NCI-H526 (cell line): ENCODE data around the gene NCR3LG1.

Experiments
- DNase-seq, 2 experiments: peaks; one replicate each; lab custom pipeline; 2025; lab: John Stamatoyannopoulos, UW

The NCR3LG1 gene

DNA sequence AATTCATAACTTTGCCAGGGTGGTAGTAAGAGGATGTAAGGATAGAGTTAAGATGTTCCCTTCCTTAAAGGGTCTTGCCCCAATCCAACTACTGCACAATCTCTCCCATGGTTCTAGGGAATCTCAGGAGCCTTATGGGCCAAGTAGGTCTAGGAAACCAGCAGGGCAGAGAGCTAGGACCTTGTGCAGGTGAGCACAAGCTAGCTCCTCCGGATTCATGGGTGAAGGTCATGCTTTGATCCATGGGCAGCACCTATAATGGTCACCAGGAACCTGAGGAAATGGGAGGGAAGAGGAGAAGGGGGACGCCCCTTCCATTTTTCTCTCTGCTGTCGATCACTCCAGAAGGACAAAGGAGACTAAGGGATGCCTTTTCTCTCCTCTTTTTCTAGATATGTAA lies 20.0 kb downstream of the NCR3LG1 start:
- DNase-seq, result no peak

DNA sequence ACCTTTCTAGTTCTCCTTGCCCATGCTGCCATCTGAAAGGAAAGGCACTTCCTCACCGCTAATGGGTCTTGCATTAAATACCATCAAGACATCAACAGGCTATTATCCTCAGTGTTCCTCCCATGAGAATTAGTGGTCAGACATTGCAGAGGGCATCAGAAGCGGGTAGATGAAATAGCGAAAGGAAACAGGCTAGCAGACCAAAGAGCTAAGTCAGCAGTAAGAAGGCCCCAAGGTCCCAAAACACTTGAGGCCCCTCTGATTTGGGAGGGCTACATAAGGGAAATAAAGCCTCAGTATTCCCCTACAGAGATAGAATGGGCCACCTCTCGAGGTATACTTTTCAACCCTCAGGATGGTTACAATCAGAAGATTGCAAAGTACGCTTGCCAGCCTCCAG lies 23.9 kb downstream of the NCR3LG1 start:
- DNase-seq, result no peak

DNA sequence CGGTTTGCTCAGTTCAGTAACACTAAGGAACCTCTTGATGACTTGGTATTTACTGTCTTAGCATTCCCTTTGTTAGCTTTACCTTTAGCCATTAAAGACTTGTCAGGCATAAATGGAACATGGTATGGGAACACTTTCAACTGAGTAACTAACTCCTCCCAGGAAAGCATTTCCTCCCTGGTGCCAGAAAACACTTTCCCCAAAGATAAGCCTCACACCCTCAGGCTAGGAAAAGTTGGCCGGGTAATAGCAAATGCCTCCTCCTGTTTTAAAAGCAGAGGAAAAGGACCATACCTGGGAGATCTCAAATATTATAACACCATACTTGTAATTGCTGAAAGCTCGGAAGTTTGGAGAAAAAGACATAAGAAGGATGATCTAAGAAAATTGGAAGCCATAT lies 24.9 kb downstream of the NCR3LG1 start:
- no peak for DNase-seq

DNA sequence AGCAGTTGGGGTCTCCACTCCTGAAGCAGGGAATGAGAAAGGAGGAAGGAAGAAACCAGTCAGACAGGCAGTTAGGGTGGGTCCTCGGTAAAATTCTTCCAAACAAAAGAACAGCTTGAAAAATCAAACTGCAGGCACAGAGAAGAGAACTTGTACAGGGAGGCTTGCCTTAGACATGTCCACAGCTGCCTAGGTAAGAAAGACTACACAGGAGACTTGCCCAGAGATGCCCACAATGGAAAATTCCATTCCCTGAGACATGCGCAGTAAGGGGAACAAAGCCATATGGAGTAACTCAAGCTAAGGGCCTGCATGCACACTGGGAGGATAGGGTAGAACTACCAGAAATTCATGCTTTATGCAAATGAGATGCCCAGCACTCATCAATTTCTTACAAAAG lies 27.1 kb downstream of the NCR3LG1 start:
- DNase-seq, result no peak

DNA sequence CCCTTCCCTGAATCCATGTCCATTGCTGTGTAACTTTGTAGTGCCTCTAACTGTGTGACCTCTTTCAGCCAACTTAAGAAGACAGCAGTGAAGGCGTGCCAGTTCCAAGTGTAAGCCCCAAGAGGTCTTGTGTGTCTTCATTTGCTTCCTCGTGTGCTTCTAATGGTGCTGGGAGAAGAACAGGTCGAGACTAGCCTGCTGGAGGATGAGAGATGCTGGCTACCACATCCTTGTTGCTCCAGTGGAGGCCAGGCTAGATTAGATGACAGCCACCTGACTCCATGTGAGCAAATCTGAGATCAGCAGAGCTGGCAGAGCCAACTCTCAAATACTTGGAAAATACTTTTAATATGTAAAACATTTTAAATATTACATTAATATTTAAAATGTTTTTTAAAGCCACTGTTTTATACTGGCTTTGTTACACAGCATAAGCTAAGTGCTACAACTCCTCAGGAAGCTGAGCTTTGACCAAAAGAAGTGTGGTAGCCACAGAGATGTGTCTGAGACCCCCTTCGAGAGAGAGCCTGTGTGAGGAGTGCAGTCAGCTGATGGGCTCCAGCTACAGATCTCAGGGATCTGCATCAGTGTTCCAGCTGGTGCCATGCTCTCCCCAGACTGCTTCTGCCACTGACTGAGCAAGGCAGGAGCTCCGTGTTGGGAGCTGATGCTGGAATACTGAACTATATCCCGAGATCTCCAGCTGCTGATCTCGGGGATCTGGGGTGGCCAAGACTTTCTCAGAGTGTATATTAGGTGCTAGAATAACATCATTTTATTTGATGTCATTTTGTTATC lies 28.0 kb downstream of the NCR3LG1 start:
- DNase-seq, result no peak

DNA sequence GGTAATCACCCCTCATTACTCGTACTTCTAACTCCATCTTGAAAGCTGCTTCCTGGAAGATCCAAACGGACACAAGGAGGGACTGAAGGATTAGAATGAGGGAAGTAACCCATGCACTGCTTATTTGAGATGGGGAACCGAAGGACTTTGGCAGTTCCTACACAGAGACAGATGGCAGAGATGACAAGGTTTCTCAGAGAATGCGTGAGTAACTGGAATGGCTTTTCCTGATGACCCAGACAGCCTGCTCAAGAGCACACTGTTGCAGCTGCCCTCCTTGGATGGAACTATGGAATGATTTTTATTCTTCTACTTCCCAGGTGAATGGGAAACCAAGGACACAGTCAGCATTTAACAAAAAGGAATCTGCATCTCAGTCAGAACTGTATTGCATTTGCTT lies 29.6 kb downstream of the NCR3LG1 start:
- no peak for DNase-seq

DNA sequence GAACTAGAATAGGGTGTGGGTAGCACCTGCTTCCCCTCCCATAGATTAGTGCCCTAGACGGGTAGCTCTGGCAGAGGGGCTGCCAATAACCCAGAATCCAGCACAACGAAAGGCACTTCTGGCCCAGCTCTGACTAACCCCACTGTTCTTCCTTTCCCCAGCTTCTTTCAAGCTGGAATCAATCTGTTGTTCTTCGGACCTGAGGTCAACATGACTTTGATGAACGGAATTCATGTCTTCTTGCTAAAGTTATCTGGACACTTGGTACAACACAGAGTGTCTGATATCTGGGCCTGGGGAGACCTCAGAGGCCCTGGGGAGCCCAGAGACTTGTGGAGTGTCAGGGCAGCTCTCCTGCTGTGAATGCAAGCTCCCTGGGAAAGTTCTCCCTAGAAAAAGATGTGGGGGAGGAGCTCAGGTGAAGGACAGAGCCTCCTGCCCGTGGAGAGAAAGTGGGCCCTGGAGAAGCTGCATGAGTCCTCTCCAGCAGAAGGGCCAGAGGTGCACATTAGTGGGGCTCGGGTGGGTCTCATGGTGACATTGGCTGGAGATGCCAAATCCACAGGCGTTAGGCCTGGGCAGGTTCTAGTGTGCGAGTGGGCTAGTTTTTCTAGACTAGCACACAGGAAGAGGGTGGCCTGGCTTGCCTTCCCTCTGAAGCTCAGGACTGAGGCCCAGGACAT lies 30.6 kb downstream of the NCR3LG1 start:
- DNase-seq, result no peak

DNA sequence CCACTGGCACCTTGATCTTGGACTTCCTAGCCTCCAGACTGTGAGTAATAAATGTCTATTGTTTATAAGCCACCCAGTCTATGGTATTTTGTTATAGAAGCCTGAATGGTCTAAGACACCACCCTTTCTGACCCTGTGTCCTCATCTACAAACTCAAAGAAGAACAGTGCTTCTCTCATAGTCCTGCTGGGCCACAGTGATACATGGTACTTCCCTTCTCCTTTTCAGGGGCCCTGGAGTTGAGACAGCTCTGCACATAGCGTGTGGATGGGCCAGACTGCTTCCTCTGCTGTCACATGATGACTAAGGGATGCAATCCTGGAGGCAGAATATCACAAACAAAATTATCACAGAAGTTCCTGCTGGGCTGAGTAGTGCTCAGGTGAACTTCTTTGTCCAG lies 31.9 kb downstream of the NCR3LG1 start:
- no peak for DNase-seq

DNA sequence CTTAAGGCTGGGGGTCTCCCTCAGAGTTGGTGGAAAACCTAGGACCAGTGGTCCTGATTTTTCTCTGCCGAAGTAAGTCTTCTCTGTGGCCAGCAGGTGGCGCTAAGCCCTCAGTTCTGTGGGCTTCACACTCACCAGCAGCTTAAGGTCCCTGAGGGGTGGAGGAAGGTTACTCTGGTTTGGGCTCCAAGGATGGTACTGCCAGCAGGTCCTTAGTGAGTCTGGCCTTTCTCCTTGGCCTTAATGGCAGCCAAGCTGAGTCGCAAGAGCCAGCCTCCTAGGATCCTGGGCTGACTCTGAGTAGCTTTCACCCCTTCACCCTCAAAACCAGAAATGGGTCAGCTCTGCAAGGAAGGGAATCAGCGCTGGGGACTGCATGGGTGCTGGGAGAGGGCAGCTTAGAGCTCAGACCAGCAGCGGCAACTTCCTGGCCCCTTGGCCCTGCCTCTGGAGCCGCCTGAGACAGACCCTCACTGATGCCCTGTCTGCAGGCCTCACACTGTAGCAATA lies 32.5 kb downstream of the NCR3LG1 start:
- DNase-seq, result peak; percentile 77 to 94

DNA sequence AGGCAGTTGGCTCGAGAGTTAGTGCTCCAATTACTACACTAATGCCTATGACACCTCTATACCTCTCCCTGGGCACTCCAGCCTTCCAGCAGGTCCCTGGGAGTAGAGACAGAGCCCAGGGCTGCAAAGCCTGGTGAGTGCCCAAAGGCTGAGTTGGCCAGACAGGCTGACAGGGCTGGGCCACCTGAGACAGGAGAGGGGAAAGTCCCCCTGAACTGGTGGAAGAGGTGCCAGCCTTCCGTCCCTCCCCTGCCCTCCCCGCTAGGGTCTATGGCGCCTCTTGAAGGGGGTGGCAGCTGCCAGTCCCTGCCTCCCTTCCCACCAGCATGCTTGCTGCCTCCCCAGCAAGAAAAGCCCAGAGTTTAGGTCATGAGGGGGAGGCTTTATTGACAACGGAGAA lies 33.9 kb downstream of the NCR3LG1 start:
- no peak for DNase-seq

DNA sequence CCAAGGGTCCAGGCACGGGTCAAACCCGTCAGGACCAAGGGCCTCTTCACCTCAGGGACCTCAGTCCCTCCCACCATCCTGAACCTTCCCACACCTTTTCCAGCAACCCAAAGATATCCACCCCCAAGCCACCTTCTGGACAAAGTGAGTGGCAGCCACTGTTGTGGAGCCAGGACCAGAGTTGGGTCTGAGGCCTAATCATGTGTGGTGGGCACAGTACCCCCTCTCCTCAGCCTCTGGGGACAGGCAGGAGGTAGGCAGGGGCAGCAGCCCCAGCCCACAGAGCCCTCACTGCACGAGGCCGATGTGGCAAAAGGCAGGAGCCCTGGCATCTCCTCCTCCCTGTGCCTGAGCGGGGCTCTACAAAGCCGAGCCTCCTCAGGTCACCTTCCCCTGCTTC lies 34.3 kb downstream of the NCR3LG1 start:
- DNase-seq, result peak in 1 of 2 experiments; percentile 43

DNA sequence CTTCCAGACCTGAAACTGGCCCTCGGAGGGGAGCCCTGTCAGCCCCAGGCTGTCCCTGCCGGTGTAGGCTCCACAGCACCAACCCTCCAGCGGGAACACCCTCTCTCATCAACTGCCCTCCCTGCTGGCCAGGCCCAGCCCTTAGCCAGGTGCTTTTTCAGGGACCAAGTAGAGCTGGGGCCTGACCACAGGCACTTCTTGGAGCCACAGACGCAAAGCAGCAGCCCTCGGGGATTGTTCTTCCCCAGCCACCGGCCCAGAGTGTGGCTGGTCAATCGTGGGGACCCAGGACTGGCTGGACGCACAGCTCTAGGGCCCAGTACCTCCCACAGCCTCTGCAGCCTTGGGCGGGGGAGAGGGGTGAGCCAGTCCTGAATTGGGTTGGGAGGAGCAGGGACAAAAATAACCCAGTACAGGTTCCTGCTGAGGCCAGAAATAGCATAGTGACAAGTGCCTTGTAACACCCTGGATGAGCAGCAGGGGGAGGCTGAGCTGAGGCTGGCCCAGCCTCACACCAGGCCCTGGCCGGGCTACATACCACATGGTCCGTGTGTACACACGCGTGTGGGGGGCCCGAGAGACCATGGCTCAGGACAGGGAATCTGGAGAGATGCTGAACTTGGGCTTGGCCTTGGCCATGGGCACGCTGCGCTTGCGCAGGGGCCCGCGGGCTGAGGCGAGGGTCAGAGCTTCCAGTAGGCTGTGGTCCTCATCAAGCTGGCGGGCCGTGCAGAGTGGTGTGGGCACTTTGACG lies 34.9 kb downstream of the NCR3LG1 start:
- DNase-seq, result peak; percentile 24 to 82

DNA sequence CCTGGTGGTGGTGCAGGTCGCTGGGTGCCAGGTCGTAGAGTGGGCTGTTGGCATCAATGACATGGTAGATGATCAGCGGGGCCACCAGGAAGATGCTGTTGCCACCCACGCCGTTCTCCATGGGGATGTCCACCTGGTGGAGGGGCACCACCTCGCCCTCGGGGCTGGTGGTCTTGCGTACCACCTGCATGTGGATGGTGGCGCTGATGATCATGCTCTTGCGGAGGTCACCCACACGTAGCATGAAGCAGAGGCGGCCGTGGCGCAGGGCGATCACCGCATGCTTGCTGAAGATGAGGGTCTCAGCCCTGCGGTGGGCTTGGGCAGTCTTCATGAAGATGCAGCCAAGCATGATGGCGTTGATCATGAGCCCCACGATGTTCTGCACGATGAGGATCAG lies 35.7 kb downstream of the NCR3LG1 start:
- DNase-seq, result no peak

DNA sequence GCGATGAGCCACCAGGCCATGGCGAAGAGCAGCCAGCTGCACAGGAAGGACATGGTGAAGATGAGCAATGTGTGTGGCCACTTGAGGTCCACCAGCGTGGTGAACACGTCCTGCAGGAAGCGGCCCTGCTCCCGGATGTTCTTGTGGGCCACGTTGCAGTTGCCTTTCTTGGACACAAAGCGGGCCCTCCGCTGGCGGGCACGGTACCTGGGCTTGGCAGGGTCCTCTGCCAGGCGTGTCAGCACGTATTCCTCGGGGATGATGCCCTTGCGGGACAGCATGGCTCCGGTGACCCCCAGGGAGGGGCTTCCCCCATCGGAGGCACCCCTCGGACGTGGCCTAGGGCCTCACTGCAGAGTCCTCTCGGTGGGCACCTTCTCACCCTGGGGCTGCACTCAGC lies 36.2 kb downstream of the NCR3LG1 start:
- DNase-seq, result no peak

DNA sequence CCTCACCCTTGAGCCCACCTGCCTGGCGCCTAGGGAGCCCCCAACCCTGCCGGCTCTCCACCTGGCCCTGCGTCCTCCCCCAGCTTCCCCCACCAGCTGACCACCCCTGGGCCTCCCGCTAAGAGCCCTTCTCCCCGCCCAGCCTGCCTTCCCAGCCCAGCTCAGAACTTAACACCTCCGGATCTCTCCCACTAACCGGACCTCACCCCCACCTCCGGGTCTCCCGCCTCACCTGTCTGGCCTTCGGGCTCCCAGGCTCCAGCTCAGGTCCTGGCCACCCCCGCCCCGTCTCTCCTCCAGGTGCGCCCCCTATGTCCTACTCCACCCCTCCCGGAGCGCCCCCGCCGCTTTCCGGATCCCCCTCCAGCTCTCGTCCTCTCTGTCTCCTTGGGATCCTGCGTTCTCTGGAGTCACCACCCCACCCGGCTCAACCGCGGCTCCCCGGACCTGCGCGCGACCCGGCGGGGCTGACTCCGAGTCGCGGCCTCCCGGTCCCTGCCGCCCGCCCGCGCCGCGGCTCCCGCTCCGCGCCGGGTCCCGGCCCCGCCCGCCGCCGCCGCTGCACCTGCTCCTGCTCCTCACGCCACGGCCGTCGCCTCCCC lies 37.1 kb downstream of the NCR3LG1 start, which contains the start of gene KCNJ11:
TSS of gene KCNJ11 (minus strand) at position 51 of the 602 bp plus-strand sequence. CDS start 568 bp downstream, outside the sequence.
- peak in 1 of 2 experiments; percentile 93 for DNase-seq

DNA sequence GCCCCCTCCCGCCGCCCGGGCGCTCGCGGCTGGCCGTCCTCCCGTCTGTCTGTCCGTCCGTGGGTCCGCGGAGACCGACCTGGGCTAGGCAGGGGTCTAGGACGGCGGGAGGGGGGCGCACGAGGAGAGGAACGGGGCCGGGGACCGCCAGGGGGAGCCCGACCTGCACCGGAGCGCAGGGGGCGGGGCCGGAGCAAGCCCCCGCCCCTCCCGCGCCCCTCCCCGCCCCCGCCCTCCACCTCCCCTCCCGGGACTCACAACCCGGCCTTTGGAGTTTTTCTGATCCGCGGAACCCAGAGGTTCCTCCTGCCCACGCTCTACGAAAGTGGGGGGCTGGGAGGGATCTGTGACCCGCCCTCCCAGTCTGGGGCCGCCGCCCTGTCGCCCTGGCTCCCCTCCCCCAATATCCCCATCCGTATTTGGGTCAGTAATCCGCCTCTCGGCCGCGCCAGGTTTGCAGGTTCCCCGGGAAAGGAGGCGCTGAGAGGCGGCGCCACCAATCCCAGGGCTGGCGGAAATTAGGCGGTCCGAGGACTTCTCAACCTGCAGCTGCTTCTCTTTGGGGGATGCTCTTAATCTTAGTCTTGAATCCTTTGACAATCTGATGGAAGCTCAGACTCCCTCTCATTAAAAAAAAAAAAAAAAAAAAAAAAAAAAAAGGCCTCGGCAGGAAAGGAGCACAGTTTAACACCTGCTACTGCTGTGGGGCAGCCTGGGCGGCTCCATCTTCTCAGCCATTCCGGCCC lies 37.8 kb downstream of the NCR3LG1 start:
- peak; percentile 77 to 96 for DNase-seq

DNA sequence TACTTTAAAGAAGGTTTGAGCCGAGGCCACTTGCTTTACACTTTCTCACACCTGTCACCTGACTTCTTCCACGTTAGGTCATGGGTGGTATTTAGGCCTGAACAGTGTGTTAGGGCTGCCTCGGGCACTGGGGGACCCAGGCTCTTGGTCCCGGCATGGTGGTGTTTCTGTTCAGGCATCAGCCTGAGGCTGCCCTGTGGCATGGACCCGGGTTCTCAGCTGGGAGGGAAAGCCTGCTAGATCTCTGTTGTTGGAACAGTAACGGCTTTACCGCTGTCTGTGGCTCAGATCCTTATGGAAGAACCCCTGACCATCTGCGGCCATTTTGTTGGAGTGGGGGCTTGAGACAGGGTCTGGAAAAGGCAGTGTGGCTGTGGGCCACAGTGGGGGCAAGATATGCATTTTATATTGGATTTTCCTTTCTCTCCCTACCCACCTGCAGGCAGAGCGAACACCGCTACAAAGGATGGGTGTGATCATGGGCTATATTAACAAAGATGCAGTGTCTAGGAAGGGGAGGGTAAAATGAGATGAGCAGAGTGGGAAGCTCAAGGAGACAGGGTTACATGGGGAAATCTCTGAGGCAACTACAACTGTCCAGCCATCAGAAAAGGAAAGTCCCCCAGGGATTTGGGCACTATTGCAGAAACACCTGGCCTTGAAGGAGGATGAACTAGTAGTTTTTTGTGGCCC lies 38.5 kb downstream of the NCR3LG1 start:
- peak; percentile 42 to 53 for DNase-seq

DNA sequence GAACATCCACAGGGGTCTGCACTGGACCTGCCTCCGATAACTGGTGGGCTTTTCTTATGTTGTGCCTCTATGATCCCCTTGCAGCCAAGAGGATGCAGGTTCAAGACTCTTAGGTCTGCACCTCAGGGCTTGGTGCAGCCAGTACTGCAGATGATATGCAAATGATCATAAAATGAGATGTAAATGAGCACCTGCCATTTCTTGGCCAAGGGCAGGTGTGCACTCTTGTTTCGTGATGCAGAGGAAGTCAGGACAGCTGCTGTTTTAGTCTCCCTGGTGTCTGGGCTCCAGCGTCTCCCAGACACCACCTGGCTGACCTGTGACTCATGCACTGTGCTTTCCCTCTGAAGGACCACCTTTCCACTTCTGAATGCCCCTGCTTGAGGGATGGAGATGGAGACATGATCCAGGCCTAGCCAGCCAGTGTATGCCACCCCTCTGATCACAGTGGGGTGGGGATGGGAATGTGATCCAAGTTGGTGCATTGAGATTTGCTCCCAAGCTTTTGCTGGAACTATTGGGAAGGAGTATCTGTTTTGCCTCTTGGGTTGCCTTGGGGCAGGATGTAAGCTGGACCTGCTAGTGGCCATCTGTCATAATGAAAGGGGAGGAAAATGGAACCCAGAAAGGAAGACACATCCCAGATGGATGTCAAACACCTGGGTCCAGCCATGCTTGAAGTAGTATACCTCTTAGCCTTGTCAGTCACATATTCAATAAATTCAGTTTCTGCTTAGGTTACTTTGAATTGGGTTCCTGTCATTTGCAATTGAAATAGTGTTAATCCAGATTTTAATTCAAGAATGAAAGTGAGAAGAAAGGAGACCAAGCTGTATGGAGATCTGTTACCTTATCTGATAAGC lies 40.1 kb downstream of the NCR3LG1 start:
- peak; percentile 95 to 97 for DNase-seq

DNA sequence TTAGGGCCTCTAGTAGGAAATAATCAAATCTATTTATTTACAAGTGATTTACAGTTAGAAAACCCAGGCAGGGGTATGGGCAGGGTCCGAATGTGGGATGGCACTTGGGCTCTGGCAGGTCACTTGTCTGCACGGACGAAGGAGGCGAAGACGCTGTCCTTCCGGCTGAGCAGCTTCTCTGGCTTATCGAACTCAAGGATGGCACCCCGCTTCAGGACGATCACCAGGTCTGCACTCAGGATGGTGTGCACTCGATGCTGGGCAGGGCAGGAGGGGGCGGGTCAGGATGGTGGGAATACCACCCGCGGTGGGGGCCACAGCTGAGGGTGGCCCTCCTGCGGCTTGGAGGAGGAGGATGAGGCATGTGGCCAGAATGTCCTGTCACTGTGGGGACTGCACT lies 41.3 kb downstream of the NCR3LG1 start:
- no peak for DNase-seq

DNA sequence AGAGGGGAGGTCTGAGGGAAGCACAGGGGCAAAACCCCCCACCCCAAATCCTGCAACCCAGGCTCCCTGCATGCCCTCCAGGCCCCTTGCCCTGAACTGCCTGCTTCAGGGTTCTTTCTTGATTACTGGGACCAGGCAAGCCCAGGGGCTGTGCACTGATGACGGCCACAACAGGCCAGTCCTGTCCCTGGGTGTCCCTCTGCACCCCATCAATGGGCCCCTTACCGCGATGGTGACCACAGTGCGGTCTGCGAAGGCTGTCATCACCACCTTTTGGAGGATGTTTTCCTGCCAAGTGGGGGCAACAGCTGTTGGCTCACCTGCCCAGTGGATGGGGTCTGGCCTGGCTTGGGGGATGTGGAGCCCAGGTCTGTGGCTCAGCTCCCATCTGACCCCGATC lies 41.9 kb downstream of the NCR3LG1 start:
- DNase-seq, result no peak
